Liver (tissue), 9 donors: ENCODE measurements around the gene VEGFC. TPM values are rescaled to one million over a fixed set of nuclear protein-coding genes. Genes with fewer than 3 reads are reported as not detected.

Experiments
- DNase-seq: peaks from one replicate; pipeline ENCODE4 v3.0.0-alpha.2; 2017; ENCODE audit warnings: low spot score
- H3K27ac ChIP-seq, 2 donors: one replicate each; pipeline ENCODE4 v1.7.0; 2013; ENCODE audit warnings: inconsistent platforms in 2 of 2, low read length in 2 of 2, control low read depth in 1 of 2, low read depth in 1 of 2, mild to moderate bottlenecking in 1 of 2
- H3K27me3 ChIP-seq, 4 donors: one replicate each; pipeline versions ENCODE4 v1.6.1 to v1.7.0; 2013; ENCODE audit warnings: low read length in 3 of 4, inconsistent platforms in 1 of 4, mild to moderate bottlenecking in 1 of 4, moderate library complexity in 1 of 4; ENCODE audit not compliant: control insufficient read depth in 4 of 4, insufficient read depth in 4 of 4
- H3K36me3 ChIP-seq, 4 donors: one replicate each; pipeline versions ENCODE4 v1.6.1 to v1.7.0; 2013; ENCODE audit warnings: low read length in 3 of 4, mild to moderate bottlenecking in 3 of 4, low read depth in 1 of 4, moderate library complexity in 1 of 4; ENCODE audit not compliant: control insufficient read depth in 4 of 4, insufficient read depth in 3 of 4
- H3K4me1 ChIP-seq, 4 donors: one replicate each; pipeline versions ENCODE4 v1.6.1 to v1.7.0; 2013; ENCODE audit warnings: low read length in 3 of 4, mild to moderate bottlenecking in 3 of 4, moderate library complexity in 1 of 4; ENCODE audit not compliant: control insufficient read depth in 4 of 4, insufficient read depth in 4 of 4
- H3K4me3 ChIP-seq, 3 donors: one replicate each; pipeline versions ENCODE4 v1.6.1 to v1.7.0; 2013; ENCODE audit warnings: low read length in 3 of 3, control low read depth in 1 of 3, low read depth in 1 of 3, mild to moderate bottlenecking in 1 of 3
- H3K9ac ChIP-seq, 2 donors: one replicate each; pipeline ENCODE4 v1.7.0; 2013; ENCODE audit warnings: low read length in 2 of 2, mild to moderate bottlenecking in 2 of 2, moderate library complexity in 2 of 2, control low read depth in 1 of 2, low read depth in 1 of 2
- H3K9me3 ChIP-seq, 4 donors: one replicate each; pipeline versions ENCODE4 v1.6.1 to v1.7.0; 2013; ENCODE audit warnings: low read length in 3 of 4; ENCODE audit not compliant: control insufficient read depth in 4 of 4
- EGR1 ChIP-seq, 2 donors: IDR thresholded peaks; 2 replicates each; pipeline ENCODE4 v1.6.1; 2016 to 2018; ENCODE audit warnings: antibody characterized with exemption in 2 of 2, low read depth in 2 of 2
- FOXA1 ChIP-seq: IDR thresholded peaks from 2 replicates; pipeline ENCODE4 v1.6.1; 2016; ENCODE audit warnings: antibody characterized with exemption
- FOXA2 ChIP-seq: IDR thresholded peaks from 2 replicates; pipeline ENCODE4 v1.6.1; 2016; ENCODE audit warnings: antibody characterized with exemption
- GABPA ChIP-seq, 2 donors: IDR thresholded peaks in 1 of 2; conservative IDR thresholded peaks in 1 of 2; 2 replicates each; pipeline ENCODE4 v1.6.1; 2016; ENCODE audit warnings: antibody characterized with exemption in 2 of 2, mild to moderate bottlenecking in 1 of 2, moderate library complexity in 1 of 2
- HNF4A ChIP-seq, 2 donors: conservative IDR thresholded peaks; 2 replicates each; pipeline ENCODE4 v1.6.1; 2016; ENCODE audit warnings: antibody characterized with exemption in 2 of 2, mild to moderate bottlenecking in 2 of 2
- HNF4G ChIP-seq: IDR thresholded peaks from 2 replicates; pipeline ENCODE4 v1.6.1; 2016; ENCODE audit warnings: antibody characterized with exemption
- JUND ChIP-seq, 2 donors: IDR thresholded peaks; 2 replicates each; pipeline ENCODE4 v1.6.1; 2016; ENCODE audit warnings: antibody characterized with exemption in 2 of 2
- NR2F2 ChIP-seq: IDR thresholded peaks from 2 replicates; pipeline ENCODE4 v1.6.1; 2016; ENCODE audit warnings: antibody characterized with exemption
- RAD21 ChIP-seq, 2 donors: IDR thresholded peaks; 2 replicates each; pipeline ENCODE4 v1.6.1; 2016; ENCODE audit warnings: antibody characterized with exemption in 2 of 2, mild to moderate bottlenecking in 2 of 2
- RXRA ChIP-seq, 2 donors: IDR thresholded peaks; 2 replicates each; pipeline ENCODE4 v1.6.1; 2017 to 2018; ENCODE audit warnings: antibody characterized with exemption in 2 of 2, mild to moderate bottlenecking in 1 of 2
- SP1 ChIP-seq: IDR thresholded peaks from 2 replicates; pipeline ENCODE4 v1.6.1; 2018; ENCODE audit warnings: antibody characterized with exemption, mild to moderate bottlenecking
- TAF1 ChIP-seq: conservative IDR thresholded peaks from 2 replicates; pipeline ENCODE4 v1.6.1; 2016; ENCODE audit warnings: antibody characterized with exemption, mild to moderate bottlenecking
- YY1 ChIP-seq: IDR thresholded peaks from 2 replicates; pipeline ENCODE4 v1.6.1; 2016; ENCODE audit warnings: antibody characterized with exemption, mild to moderate bottlenecking
- WGBS: extraction: QIAGEN DNeasy Blood & Tissue Kit; methylation state at CpG from one replicate; pipeline ENCODE4 v1.1.7; 2013; 5-methylcytosine and 5-hydroxymethylcytosine counted together
- polyA plus RNA-seq, 2 donors: library from polyadenylated mRNA; stranded (reverse) in 1 of 2; unstranded in 1 of 2; fragments of 200-250 nt in 1 of 2; fragments of >200 nt in 1 of 2; fragmentation: Nextera tagmentation in 1 of 2; extraction: Ambion mirVana in 1 of 2; gene quantifications; one replicate each; pipeline versions ENCODE4 v1.2.1 to v1.2.3, GENCODE V29; 2013 to 2015
- total RNA-seq, 2 donors: library from RNA; depleted of rRNA; stranded (reverse); fragments of >200 nt; gene quantifications; one replicate each; pipeline ENCODE4 v1.2.3, GENCODE V29; 2014
- TF ChIP-seq, protein P1 (sequence below): IDR thresholded peaks from 2 replicates; pipeline ENCODE4 v1.6.1; 2016; ENCODE audit warnings: antibody characterized with exemption
- TF ChIP-seq, protein P2 (sequence below): IDR thresholded peaks from 2 replicates; pipeline ENCODE4 v1.6.1; 2016; ENCODE audit warnings: antibody characterized with exemption
- TF ChIP-seq, protein P3 (sequence below): IDR thresholded peaks from 2 replicates; pipeline ENCODE4 v1.6.1; 2016; ENCODE audit warnings: antibody characterized with exemption
- TF ChIP-seq, protein P4 (sequence below): IDR thresholded peaks from 2 replicates; pipeline ENCODE4 v1.6.1; 2016; ENCODE audit warnings: antibody characterized with exemption, mild to moderate bottlenecking
- donor health status: healthy.
- donor health status: healthy.
- donor health status: healthy.
- donor health status: healthy.
- donor health status: healthy.

VEGFC gene
- total and polyA plus RNA-seq, 4 donors, result 0.32 to 1.8 (median 0.95) TPM

DNA sequence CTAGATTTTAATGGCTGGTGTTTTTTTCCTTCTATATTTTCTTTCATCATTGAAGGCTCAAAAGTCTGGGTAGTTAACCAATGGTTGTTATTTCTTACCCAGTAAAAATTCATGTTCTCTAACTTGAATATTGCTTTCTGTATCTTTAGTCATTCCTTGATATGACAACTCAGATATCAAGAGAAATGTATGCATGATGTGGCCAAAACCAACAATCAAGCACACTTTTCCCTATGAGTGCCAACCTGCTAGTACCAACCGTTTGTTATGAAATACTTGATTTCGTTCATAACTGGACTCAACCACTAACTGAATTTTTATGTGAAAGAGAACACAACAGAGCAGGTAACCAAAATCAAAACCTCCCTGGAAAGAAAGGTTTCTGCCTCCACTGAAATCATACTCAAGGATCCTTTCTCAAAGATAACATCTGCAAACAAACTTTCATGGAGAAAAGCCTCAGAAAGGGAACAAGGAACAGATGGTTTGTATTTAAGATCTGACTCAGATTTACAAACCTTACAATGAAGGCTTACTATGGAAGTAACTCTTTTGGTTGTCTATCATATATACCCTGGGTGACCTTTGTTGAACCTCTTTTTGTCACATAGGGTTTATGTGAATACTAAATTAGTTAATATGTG, 8.3 kb upstream of the VEGFC start:
- DNase-seq, result no peak
- 0% methylated on average over 2 of the region's 2 CpGs for WGBS
- Histone ChIP-seq H3K9me3 (no peaks in the 10 kb centered on the region), H3K27me3 (peaks cover 0 to 3% (median 0%) of the 10 kb centered on the region in 4 donors), H3K9ac (no peak overlapping the region), H3K4me1 (no peaks in the 10 kb centered on the region), H3K4me3 (no peak overlapping the region), H3K27ac (no peak overlapping the region), H3K36me3 (no peaks in the 10 kb centered on the region)
- TF ChIP-seq NR2F2 (no peak), GABPA (IDR thresholded peaks at IDR 0.05 in 1 of 2, conservative IDR thresholded peaks at IDR 0.05 in 1 of 2) (no peak), FOXA1 (no peak), RAD21 (IDR thresholded peaks at IDR 0.05) (no peak), HNF4G (no peak), FOXA2 (no peak), SP1 (no peak), TAF1 (no peak), HNF4A (conservative IDR thresholded peaks at IDR 0.05) (no peak), EGR1 (IDR thresholded peaks at IDR 0.05; ENCODE audit: low read depth in 2 of 2) (no peak), YY1 (no peak), RXRA (IDR thresholded peaks at IDR 0.05) (no peak), JUND (IDR thresholded peaks at IDR 0.05) (no peak)
- TF ChIP-seq, protein P1, sequence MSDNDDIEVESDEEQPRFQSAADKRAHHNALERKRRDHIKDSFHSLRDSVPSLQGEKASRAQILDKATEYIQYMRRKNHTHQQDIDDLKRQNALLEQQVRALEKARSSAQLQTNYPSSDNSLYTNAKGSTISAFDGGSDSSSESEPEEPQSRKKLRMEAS, result no peak
- TF ChIP-seq, protein P2, sequence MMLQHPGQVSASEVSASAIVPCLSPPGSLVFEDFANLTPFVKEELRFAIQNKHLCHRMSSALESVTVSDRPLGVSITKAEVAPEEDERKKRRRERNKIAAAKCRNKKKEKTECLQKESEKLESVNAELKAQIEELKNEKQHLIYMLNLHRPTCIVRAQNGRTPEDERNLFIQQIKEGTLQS, result no peak
- TF ChIP-seq, protein P3, sequence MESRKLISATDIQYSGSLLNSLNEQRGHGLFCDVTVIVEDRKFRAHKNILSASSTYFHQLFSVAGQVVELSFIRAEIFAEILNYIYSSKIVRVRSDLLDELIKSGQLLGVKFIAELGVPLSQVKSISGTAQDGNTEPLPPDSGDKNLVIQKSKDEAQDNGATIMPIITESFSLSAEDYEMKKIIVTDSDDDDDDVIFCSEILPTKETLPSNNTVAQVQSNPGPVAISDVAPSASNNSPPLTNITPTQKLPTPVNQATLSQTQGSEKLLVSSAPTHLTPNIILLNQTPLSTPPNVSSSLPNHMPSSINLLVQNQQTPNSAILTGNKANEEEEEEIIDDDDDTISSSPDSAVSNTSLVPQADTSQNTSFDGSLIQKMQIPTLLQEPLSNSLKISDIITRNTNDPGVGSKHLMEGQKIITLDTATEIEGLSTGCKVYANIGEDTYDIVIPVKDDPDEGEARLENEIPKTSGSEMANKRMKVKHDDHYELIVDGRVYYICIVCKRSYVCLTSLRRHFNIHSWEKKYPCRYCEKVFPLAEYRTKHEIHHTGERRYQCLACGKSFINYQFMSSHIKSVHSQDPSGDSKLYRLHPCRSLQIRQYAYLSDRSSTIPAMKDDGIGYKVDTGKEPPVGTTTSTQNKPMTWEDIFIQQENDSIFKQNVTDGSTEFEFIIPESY, result no peak
- TF ChIP-seq, protein P4, sequence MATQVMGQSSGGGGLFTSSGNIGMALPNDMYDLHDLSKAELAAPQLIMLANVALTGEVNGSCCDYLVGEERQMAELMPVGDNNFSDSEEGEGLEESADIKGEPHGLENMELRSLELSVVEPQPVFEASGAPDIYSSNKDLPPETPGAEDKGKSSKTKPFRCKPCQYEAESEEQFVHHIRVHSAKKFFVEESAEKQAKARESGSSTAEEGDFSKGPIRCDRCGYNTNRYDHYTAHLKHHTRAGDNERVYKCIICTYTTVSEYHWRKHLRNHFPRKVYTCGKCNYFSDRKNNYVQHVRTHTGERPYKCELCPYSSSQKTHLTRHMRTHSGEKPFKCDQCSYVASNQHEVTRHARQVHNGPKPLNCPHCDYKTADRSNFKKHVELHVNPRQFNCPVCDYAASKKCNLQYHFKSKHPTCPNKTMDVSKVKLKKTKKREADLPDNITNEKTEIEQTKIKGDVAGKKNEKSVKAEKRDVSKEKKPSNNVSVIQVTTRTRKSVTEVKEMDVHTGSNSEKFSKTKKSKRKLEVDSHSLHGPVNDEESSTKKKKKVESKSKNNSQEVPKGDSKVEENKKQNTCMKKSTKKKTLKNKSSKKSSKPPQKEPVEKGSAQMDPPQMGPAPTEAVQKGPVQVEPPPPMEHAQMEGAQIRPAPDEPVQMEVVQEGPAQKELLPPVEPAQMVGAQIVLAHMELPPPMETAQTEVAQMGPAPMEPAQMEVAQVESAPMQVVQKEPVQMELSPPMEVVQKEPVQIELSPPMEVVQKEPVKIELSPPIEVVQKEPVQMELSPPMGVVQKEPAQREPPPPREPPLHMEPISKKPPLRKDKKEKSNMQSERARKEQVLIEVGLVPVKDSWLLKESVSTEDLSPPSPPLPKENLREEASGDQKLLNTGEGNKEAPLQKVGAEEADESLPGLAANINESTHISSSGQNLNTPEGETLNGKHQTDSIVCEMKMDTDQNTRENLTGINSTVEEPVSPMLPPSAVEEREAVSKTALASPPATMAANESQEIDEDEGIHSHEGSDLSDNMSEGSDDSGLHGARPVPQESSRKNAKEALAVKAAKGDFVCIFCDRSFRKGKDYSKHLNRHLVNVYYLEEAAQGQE, result no peak

DNA sequence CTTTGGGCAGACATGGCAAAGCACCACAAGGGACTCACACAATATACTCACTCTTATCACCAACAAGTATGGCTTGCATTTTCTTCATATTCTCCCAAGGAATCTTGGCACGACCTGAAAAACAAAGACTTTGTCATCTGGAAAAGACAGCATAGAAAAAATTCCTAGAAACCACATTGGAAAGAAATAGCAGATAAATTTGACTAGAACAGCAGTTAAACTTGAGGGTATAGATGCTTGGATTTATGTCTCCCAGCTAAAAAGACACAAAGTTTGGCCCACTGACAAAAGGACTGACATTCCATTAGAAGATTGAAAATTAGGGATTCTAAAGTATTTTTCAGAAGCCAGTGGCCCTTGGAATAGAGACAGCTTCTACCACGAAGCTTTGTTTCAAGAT, 6.9 kb upstream of the VEGFC start:
- Histone ChIP-seq H3K9me3 (no peaks in the 10 kb centered on the region), H3K9ac (no peak overlapping the region), H3K27me3 (peaks cover 0 to 3% (median 0%) of the 10 kb centered on the region in 4 donors), H3K27ac (no peak overlapping the region), H3K4me3 (no peak overlapping the region), H3K4me1 (no peaks in the 10 kb centered on the region), H3K36me3 (no peaks in the 10 kb centered on the region)
- WGBS, result 67% methylated on average over 2 of the region's 2 CpGs
- DNase-seq, result no peak
- TF ChIP-seq GABPA (IDR thresholded peaks at IDR 0.05 in 1 of 2, conservative IDR thresholded peaks at IDR 0.05 in 1 of 2) (no peak), HNF4A (conservative IDR thresholded peaks at IDR 0.05) (no peak), JUND (IDR thresholded peaks at IDR 0.05) (no peak), TAF1 (no peak), HNF4G (no peak), NR2F2 (no peak), SP1 (no peak), RXRA (IDR thresholded peaks at IDR 0.05) (no peak), FOXA1 (no peak), EGR1 (IDR thresholded peaks at IDR 0.05; ENCODE audit: low read depth in 2 of 2) (no peak), FOXA2 (no peak), YY1 (no peak), RAD21 (IDR thresholded peaks at IDR 0.05) (no peak)
- TF ChIP-seq, protein P2, result no peak
- TF ChIP-seq, protein P1, result no peak
- TF ChIP-seq, protein P4, result no peak
- TF ChIP-seq, protein P3, result no peak
